IMR-90 (cell line): ENCODE measurements around the gene STMN1. TPM values are rescaled to one million over a fixed set of nuclear protein-coding genes. Genes with fewer than 3 reads are reported as not detected.

Experiments used
- ATAC-seq: fragments of 200-7000 bp; cut with Tn5 transposase; 2 replicates; pipeline ENCODE4 v1.9.1; 2020; ENCODE audit warnings: low read depth, mild to moderate bottlenecking, moderate library complexity
- BruUV-seq: library from RNA; stranded (reverse); fragments of 400-500 nt; replicated peaks from 2 replicates; lab custom pipeline; 2021; lab: Mats Ljungman, UMichigan
- CTCF ChIA-PET: fragments of 300-600 bp; formaldehyde crosslinking; extraction: SDS; loops from one replicate; lab custom pipeline; 2021; ENCODE audit warnings: antibody characterized with exemption; lab: Yijun Ruan, JAX
- POLR2A ChIA-PET: fragments of 300-600 bp; sonication (Branson Sonifier 250); formaldehyde crosslinking; loops from one replicate; lab custom pipeline; 2022; ENCODE audit warnings: antibody characterized with exemption; ENCODE audit not compliant: unreplicated experiment; lab: Charles Lee
- DNase-seq: peaks from one replicate; pipeline ENCODE4 v3.0.0; 2013
- H2AFZ ChIP-seq: replicated peaks from 2 replicates; pipeline ENCODE3; 2013; ENCODE audit warnings: low read length, mild to moderate bottlenecking; ENCODE audit not compliant: poor library complexity
- H2AK5ac ChIP-seq: 2 replicates; pipeline ENCODE4 v1.6.1; 2013; ENCODE audit warnings: low read depth, low read length, inconsistent platforms
- H2AK9ac ChIP-seq: replicated peaks from 2 replicates; pipeline ENCODE3; 2013; ENCODE audit warnings: mild to moderate bottlenecking, low read depth, low read length, moderate library complexity; ENCODE audit not compliant: poor library complexity
- H2BK120ac ChIP-seq: 2 replicates; pipeline ENCODE4 v1.6.1; 2013; ENCODE audit warnings: low read depth, low read length, inconsistent platforms
- H2BK15ac ChIP-seq: 3 replicates; pipeline ENCODE4 v1.6.1; 2013; ENCODE audit warnings: low read depth, low read length, inconsistent platforms
- H2BK20ac ChIP-seq: 2 replicates; pipeline ENCODE4 v1.6.1; 2013; ENCODE audit warnings: low read depth, mild to moderate bottlenecking, inconsistent platforms, low read length, moderate library complexity
- H2BK5ac ChIP-seq: 2 replicates; pipeline ENCODE4 v1.6.1; 2013; ENCODE audit warnings: mild to moderate bottlenecking, low read depth, low read length, inconsistent platforms; ENCODE audit not compliant: poor library complexity, severe bottlenecking
- H3K14ac ChIP-seq: replicated peaks from 2 replicates; pipeline ENCODE4 v1.6.1; 2013; ENCODE audit warnings: low read depth, low read length, inconsistent platforms
- H3K18ac ChIP-seq: 2 replicates; pipeline ENCODE4 v1.6.1; 2013; ENCODE audit warnings: low read depth, low read length, control low read depth
- H3K23ac ChIP-seq: 2 replicates; pipeline ENCODE4 v1.6.1; 2013; ENCODE audit warnings: low read depth, low read length, inconsistent platforms
- H3K27ac ChIP-seq: 2 replicates; pipeline ENCODE4 v1.5.1; 2013; ENCODE audit warnings: mild to moderate bottlenecking, control low read depth, low read length; ENCODE audit not compliant: insufficient read depth
- H3K27me3 ChIP-seq: 2 replicates; pipeline ENCODE4 v1.6.1; 2013; ENCODE audit warnings: low read length; ENCODE audit not compliant: control insufficient read depth, insufficient read depth
- H3K36me3 ChIP-seq: 2 replicates; pipeline ENCODE4 v1.6.1; 2013; ENCODE audit warnings: low read length, mixed read lengths; ENCODE audit not compliant: control insufficient read depth, insufficient read depth
- H3K4ac ChIP-seq: 2 replicates; pipeline ENCODE4 v1.6.1; 2013; ENCODE audit warnings: low read depth, low read length, inconsistent platforms
- H3K4me1 ChIP-seq: 2 replicates; pipeline ENCODE4 v1.6.1; 2013; ENCODE audit warnings: low read length, mixed read lengths; ENCODE audit not compliant: control insufficient read depth, insufficient read depth
- H3K4me2 ChIP-seq: 2 replicates; pipeline ENCODE4 v1.6.1; 2013; ENCODE audit warnings: low read depth, mild to moderate bottlenecking, control low read depth, low read length, moderate library complexity
- H3K4me3 ChIP-seq: 2 replicates; pipeline ENCODE4 v1.5.1; 2013; ENCODE audit warnings: low read depth, mild to moderate bottlenecking, control low read depth, low read length, moderate library complexity; ENCODE audit not compliant: insufficient read depth
- H3K56ac ChIP-seq: 2 replicates; pipeline ENCODE4 v1.6.1; 2013; ENCODE audit warnings: low read length, inconsistent platforms; ENCODE audit not compliant: insufficient read depth; ENCODE audit errors: extremely low read depth
- H3K79me1 ChIP-seq, 2 experiments: 2 replicates each; pipeline ENCODE4 v1.6.1; 2013; ENCODE audit warnings: low read length in 2 of 2, inconsistent platforms in 1 of 2, low read depth in 1 of 2
- H3K9ac ChIP-seq: 2 replicates; pipeline ENCODE4 v1.6.1; 2013; ENCODE audit warnings: low read depth, low read length, control low read depth
- H3K9me1 ChIP-seq: 2 replicates; pipeline ENCODE4 v1.6.1; 2013; ENCODE audit warnings: low read length, inconsistent platforms; ENCODE audit not compliant: insufficient read depth
- H3K9me3 ChIP-seq: 2 replicates; pipeline ENCODE4 v1.6.1; 2013; ENCODE audit warnings: low read length; ENCODE audit not compliant: control insufficient read depth, insufficient read depth
- H4K20me1 ChIP-seq: 2 replicates; pipeline ENCODE4 v1.6.1; 2013; ENCODE audit warnings: low read length, inconsistent platforms; ENCODE audit not compliant: insufficient read depth
- H4K5ac ChIP-seq: 2 replicates; pipeline ENCODE4 v1.6.1; 2013; ENCODE audit warnings: mild to moderate bottlenecking, low read depth, low read length, control low read depth
- H4K8ac ChIP-seq, 2 experiments: 2 replicates each; pipeline ENCODE4 v1.6.1; 2013; ENCODE audit warnings: low read depth in 2 of 2, low read length in 2 of 2, control low read depth in 1 of 2, inconsistent platforms in 1 of 2
- H4K91ac ChIP-seq: 2 replicates; pipeline ENCODE4 v1.6.1; 2013; ENCODE audit warnings: low read depth, low read length, inconsistent platforms; ENCODE audit not compliant: insufficient read depth
- CHD1 ChIP-seq: IDR thresholded peaks from 2 replicates; pipeline ENCODE4 v1.6.1; 2012; ENCODE audit warnings: low read depth, low read length, improper control_type of control experiment
- FOS ChIP-seq: fragments of 150-350 bp; IDR thresholded peaks from 2 replicates; pipeline ENCODE4 v1.6.1; 2016; ENCODE audit warnings: low read depth, low read length
- MAFK ChIP-seq: IDR thresholded peaks from 2 replicates; pipeline ENCODE4 v1.6.1; 2012; ENCODE audit warnings: low read depth, low read length, improper control_type of control experiment
- MXI1 ChIP-seq: IDR thresholded peaks from 2 replicates; pipeline ENCODE4 v1.6.1; 2012; ENCODE audit warnings: low read depth, mild to moderate bottlenecking, low read length, moderate library complexity, borderline replicate concordance
- NFE2L2 ChIP-seq: fragments of 150-350 bp; IDR thresholded peaks from 2 replicates; pipeline ENCODE4 v1.6.1; 2016; ENCODE audit warnings: low read depth, mild to moderate bottlenecking, low read length
- POLR2A ChIP-seq: IDR thresholded peaks from 2 replicates; pipeline ENCODE4 v1.6.1; 2012; ENCODE audit warnings: mild to moderate bottlenecking, low read depth, low read length
- RAD21 ChIP-seq: IDR thresholded peaks from 2 replicates; pipeline ENCODE4 v1.6.1; 2012; ENCODE audit warnings: low read length, improper control_type of control experiment
- RCOR1 ChIP-seq: IDR thresholded peaks from 2 replicates; pipeline ENCODE4 v1.6.1; 2012; ENCODE audit warnings: mild to moderate bottlenecking, low read length, improper control_type of control experiment; ENCODE audit not compliant: insufficient replicate concordance
- RFX5 ChIP-seq: IDR thresholded peaks from 2 replicates; pipeline ENCODE4 v1.8.0; 2012; ENCODE audit warnings: low read depth, mild to moderate bottlenecking, low read length, moderate library complexity
- SMC3 ChIP-seq: fragments of 150-350 bp; IDR thresholded peaks from 2 replicates; pipeline ENCODE4 v1.6.1; 2016; ENCODE audit warnings: low read depth, mild to moderate bottlenecking, antibody characterized with exemption, low read length, moderate library complexity
- WGBS, 2 experiments: methylation state at CpG; one replicate each; pipeline versions ENCODE4 v1.1.5 to v1.1.7; 2013; ENCODE audit warnings: missing lambda C conversion rate in 2 of 2; ENCODE audit not compliant: insufficient read length in 1 of 2; ENCODE audit errors: extremely low coverage in 2 of 2; 5-methylcytosine and 5-hydroxymethylcytosine counted together
- dilution Hi-C: fragments of 300-500 bp; cut with HindIII; formaldehyde crosslinking; loops from one replicate; pipeline ENCODE4 v1.14.3; 2018; ENCODE audit warnings: low sequenced_read_pairs; ENCODE audit not compliant: unreplicated experiment
- in situ Hi-C: fragments of 300-500 bp; cut with MboI; formaldehyde crosslinking; loops from 3 replicates; pipeline ENCODE4 v1.14.3; 2019; ENCODE audit warnings: low sequenced_read_pairs, inconsistent platforms, mixed read lengths
- intact Hi-C: fragments of 100-400 bp; cut with micrococcal nuclease; formaldehyde crosslinking; loops from 2 replicates; pipeline ENCODE4 v1.10.0; 2022
- polyA plus RNA-seq, 3 experiments: library from polyadenylated mRNA; depleted of rRNA; stranded (reverse); fragments of >200 nt; gene quantifications; 2 replicates each; pipeline ENCODE4 v1.2.3, GENCODE V29; 2012; ENCODE audit warnings: low replicate concordance in 1 of 3
- total RNA-seq: library from RNA; depleted of rRNA; stranded (reverse); fragments of >200 nt; gene quantifications from 2 replicates; pipeline ENCODE4 v1.2.3, GENCODE V29; 2012
- TF ChIP-seq, protein P1 (sequence below): fragments of 150-350 bp; IDR thresholded peaks from 2 replicates; pipeline ENCODE4 v1.6.1; 2017; ENCODE audit warnings: mild to moderate bottlenecking, antibody characterized with exemption, low read length, low read depth
- TF ChIP-seq, protein P2 (sequence below): conservative IDR thresholded peaks from 2 replicates; pipeline ENCODE4 v1.5.1; 2012; ENCODE audit warnings: mild to moderate bottlenecking, low read depth, low read length, improper control_type of control experiment

The STMN1 gene
- total and polyA plus RNA-seq, 2 of the 4 experiments (the other 2 are of a cell fraction): 93.0 to 273 TPM

DNA sequence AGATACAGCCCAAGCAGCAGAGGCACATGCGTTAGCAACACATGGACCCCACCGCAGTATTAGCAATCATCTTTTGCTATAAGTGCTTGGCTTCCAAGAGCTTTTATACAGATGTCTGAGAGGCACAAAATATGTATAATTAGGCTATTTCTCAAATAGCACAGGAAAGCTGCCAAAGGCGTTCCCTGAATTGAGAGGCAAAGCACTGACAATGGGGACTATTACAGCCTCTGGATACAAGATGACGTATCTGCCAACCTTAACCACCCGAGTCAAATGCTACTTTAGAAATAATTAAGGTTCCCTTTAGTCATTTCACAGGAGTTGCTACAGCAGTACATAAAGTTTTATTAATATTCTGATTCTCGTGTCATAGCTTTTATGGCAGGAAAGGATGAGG is 6.4 kb downstream of the STMN1 start:
- peaks cover 38% of the 10 kb centered on the region for H3K36me3 ChIP-seq
- no peak overlapping the region for H3K4ac ChIP-seq
- H3K27ac ChIP-seq: no peak overlapping the region
- ChIA-PET POLR2A (no interaction called here), CTCF (no interaction called here)
- no TSS peak for BruUV-seq
- no peaks in the 10 kb centered on the region for H3K27me3 ChIP-seq
- no peak overlapping the region for H4K8ac ChIP-seq
- no peak overlapping the region for H3K4me3 ChIP-seq
- DNase-seq: no peak
- H4K91ac ChIP-seq: no peak overlapping the region
- TF ChIP-seq, protein P1, sequence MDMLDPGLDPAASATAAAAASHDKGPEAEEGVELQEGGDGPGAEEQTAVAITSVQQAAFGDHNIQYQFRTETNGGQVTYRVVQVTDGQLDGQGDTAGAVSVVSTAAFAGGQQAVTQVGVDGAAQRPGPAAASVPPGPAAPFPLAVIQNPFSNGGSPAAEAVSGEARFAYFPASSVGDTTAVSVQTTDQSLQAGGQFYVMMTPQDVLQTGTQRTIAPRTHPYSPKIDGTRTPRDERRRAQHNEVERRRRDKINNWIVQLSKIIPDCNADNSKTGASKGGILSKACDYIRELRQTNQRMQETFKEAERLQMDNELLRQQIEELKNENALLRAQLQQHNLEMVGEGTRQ: no peak
- TF ChIP-seq POLR2A (no peak), MXI1 (no peak), MAFK (no peak), FOS (no peak), NFE2L2 (no peak), RCOR1 (no peak), RFX5 (no peak), RAD21 (no peak), SMC3 (no peak), CHD1 (no peak)
- TF ChIP-seq, protein P2, sequence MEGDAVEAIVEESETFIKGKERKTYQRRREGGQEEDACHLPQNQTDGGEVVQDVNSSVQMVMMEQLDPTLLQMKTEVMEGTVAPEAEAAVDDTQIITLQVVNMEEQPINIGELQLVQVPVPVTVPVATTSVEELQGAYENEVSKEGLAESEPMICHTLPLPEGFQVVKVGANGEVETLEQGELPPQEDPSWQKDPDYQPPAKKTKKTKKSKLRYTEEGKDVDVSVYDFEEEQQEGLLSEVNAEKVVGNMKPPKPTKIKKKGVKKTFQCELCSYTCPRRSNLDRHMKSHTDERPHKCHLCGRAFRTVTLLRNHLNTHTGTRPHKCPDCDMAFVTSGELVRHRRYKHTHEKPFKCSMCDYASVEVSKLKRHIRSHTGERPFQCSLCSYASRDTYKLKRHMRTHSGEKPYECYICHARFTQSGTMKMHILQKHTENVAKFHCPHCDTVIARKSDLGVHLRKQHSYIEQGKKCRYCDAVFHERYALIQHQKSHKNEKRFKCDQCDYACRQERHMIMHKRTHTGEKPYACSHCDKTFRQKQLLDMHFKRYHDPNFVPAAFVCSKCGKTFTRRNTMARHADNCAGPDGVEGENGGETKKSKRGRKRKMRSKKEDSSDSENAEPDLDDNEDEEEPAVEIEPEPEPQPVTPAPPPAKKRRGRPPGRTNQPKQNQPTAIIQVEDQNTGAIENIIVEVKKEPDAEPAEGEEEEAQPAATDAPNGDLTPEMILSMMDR: no peak
- H2BK5ac ChIP-seq: no peak overlapping the region
- peaks cover 17% of the 10 kb centered on the region for H3K4me1 ChIP-seq
- no peak overlapping the region for H3K4me2 ChIP-seq
- no peak overlapping the region for H3K23ac ChIP-seq
- no peak overlapping the region for H2BK20ac ChIP-seq
- H2AK9ac ChIP-seq: no peak overlapping the region
- no peak overlapping the region for H2AK5ac ChIP-seq
- H3K56ac ChIP-seq: no peak overlapping the region
- H2BK120ac ChIP-seq: no peak overlapping the region
- no peak overlapping the region for H3K14ac ChIP-seq
- dilution Hi-C loops: no loop called here
- intact Hi-C loops: loop anchor here (5.0 kb wide), 1 partner anchor 77 kb away; no protein-coding TSS in a partner anchor
- H2BK15ac ChIP-seq: no peak overlapping the region
- ATAC-seq: no peak
- no peaks in the 10 kb centered on the region for H3K9me3 ChIP-seq
- H3K18ac ChIP-seq: no peak overlapping the region
- peaks cover 31 to 67% of the 10 kb centered on the region in 2 experiments for H3K79me1 ChIP-seq
- peaks cover 11% of the 10 kb centered on the region for H3K9me1 ChIP-seq
- no peak overlapping the region for H4K5ac ChIP-seq
- no peak overlapping the region for H2AFZ ChIP-seq
- H4K20me1 ChIP-seq: peaks cover 8% of the 10 kb centered on the region; the same call in 1 of the 2 replicates
- no peak overlapping the region for H3K9ac ChIP-seq
- WGBS, 2 experiments: 90% methylated on average over 2 of the region's 6 CpGs; no CpG with 5 or more reads in 1 of the 2 experiments
- in situ Hi-C loops: loop anchor here (5.0 kb wide), 1 partner anchor 98 kb away; the partner anchor contains the start of gene PAFAH2
